Mesenchymal stem cell (in vitro differentiated cells and primary cell): ENCODE results near the gene DPP6.
"Not testable (repeated sequence)": the region's sequence is repeated elsewhere in the genome, so short reads cannot be mapped to it uniquely, and the experiment has no call there.

ENCODE experiments used
- DNase-seq: peaks from one replicate; pipeline ENCODE4 v3.0.0-alpha.2; 2013
- H2AFZ ChIP-seq: one replicate; pipeline ENCODE4 v1.6.1; 2013; ENCODE audit warnings: low read depth, mild to moderate bottlenecking, control low read depth, inconsistent platforms, low read length, moderate library complexity
- H2AK5ac ChIP-seq: 2 replicates; pipeline ENCODE4 v1.6.1; 2013; ENCODE audit warnings: low read length, moderate library complexity, mild to moderate bottlenecking, inconsistent platforms; ENCODE audit not compliant: severe bottlenecking
- H2BK120ac ChIP-seq: one replicate; pipeline ENCODE4 v1.6.1; 2013; ENCODE audit warnings: low read depth, mild to moderate bottlenecking, inconsistent platforms, low read length, moderate library complexity
- H2BK12ac ChIP-seq, 2 experiments: one replicate each; pipeline ENCODE4 v1.6.1; 2013; ENCODE audit warnings: inconsistent platforms in 2 of 2, low read length in 2 of 2, mild to moderate bottlenecking in 2 of 2, moderate library complexity in 2 of 2, control low read depth in 1 of 2
- H2BK15ac ChIP-seq: one replicate; pipeline ENCODE4 v1.6.1; 2013; ENCODE audit warnings: mild to moderate bottlenecking, low read depth, inconsistent platforms; ENCODE audit not compliant: poor library complexity, severe bottlenecking
- H2BK5ac ChIP-seq: 2 replicates; pipeline ENCODE4 v1.6.1; 2013; ENCODE audit warnings: low read depth, mild to moderate bottlenecking, low read length, control low read depth, inconsistent platforms; ENCODE audit not compliant: poor library complexity, severe bottlenecking
- H3K14ac ChIP-seq, 2 experiments: one replicate each; pipeline ENCODE4 v1.6.1; 2013; ENCODE audit warnings: inconsistent platforms in 2 of 2, low read length in 2 of 2, control low read depth in 1 of 2, mild to moderate bottlenecking in 1 of 2, moderate library complexity in 1 of 2
- H3K18ac ChIP-seq, 2 experiments: one replicate each; pipeline ENCODE4 v1.6.1; 2013; ENCODE audit warnings: inconsistent platforms in 2 of 2, low read length in 2 of 2, control low read depth in 1 of 2, low read depth in 1 of 2, mild to moderate bottlenecking in 1 of 2
- H3K23ac ChIP-seq, 2 experiments: one replicate each; pipeline ENCODE4 v1.6.1; 2013; ENCODE audit warnings: inconsistent platforms in 2 of 2, low read length in 2 of 2, mild to moderate bottlenecking in 2 of 2, moderate library complexity in 2 of 2, control low read depth in 1 of 2
- H3K27ac ChIP-seq: 2 replicates; pipeline ENCODE4 v1.5.1; 2013; ENCODE audit warnings: mild to moderate bottlenecking, moderate library complexity, low read length, control low read depth, inconsistent platforms; ENCODE audit not compliant: poor library complexity, severe bottlenecking
- H3K27me3 ChIP-seq, 2 experiments: 2 replicates each; pipeline versions ENCODE4 v1.6.1 to v1.7.0; 2013; ENCODE audit warnings: low read length in 2 of 2, mild to moderate bottlenecking in 2 of 2, moderate library complexity in 2 of 2, control low read depth in 1 of 2, inconsistent platforms in 1 of 2; ENCODE audit not compliant: control insufficient read depth in 1 of 2, insufficient read depth in 1 of 2
- H3K36me3 ChIP-seq, 2 experiments: 2 replicates each; pipeline versions ENCODE4 v1.6.1 to v1.7.0; 2013; ENCODE audit warnings: low read length in 2 of 2, control low read depth in 1 of 2, inconsistent platforms in 1 of 2, low read depth in 1 of 2, mild to moderate bottlenecking in 1 of 2; ENCODE audit not compliant: insufficient read depth in 2 of 2, control insufficient read depth in 1 of 2
- H3K4ac ChIP-seq, 2 experiments: one replicate each; pipeline ENCODE4 v1.6.1; 2013; ENCODE audit warnings: inconsistent platforms in 2 of 2, low read length in 2 of 2, mild to moderate bottlenecking in 2 of 2, moderate library complexity in 2 of 2, control low read depth in 1 of 2, low read depth in 1 of 2
- H3K4me1 ChIP-seq: 2 replicates; pipeline ENCODE4 v1.6.1; 2013; ENCODE audit warnings: low read depth, low read length, control low read depth; ENCODE audit not compliant: control insufficient read depth, insufficient read depth
- H3K4me2 ChIP-seq: 2 replicates; pipeline ENCODE4 v1.6.1; 2013; ENCODE audit warnings: low read length, mild to moderate bottlenecking, inconsistent platforms; ENCODE audit not compliant: poor library complexity, severe bottlenecking
- H3K4me3 ChIP-seq, 2 experiments: 2 replicates each; pipeline versions ENCODE4 v1.5.1 to v1.7.0; 2013; ENCODE audit warnings: low read length in 2 of 2, mild to moderate bottlenecking in 2 of 2, control low read depth in 1 of 2, low read depth in 1 of 2; ENCODE audit not compliant: insufficient read depth in 1 of 2
- H3K79me1 ChIP-seq: replicated peaks from 2 replicates; pipeline ENCODE4 v1.6.1; 2013; ENCODE audit warnings: mild to moderate bottlenecking, control low read depth, low read length, inconsistent platforms; ENCODE audit not compliant: poor library complexity, severe bottlenecking
- H3K9ac ChIP-seq: 2 replicates; pipeline ENCODE4 v1.7.0; 2013; ENCODE audit warnings: mild to moderate bottlenecking, low read length, moderate library complexity
- H3K9me3 ChIP-seq: 2 replicates; pipeline ENCODE4 v1.7.0; 2013; ENCODE audit warnings: mild to moderate bottlenecking, low read length; ENCODE audit not compliant: control insufficient read depth
- H4K8ac ChIP-seq: one replicate; pipeline ENCODE4 v1.6.1; 2013; ENCODE audit warnings: inconsistent platforms, mild to moderate bottlenecking, low read length, moderate library complexity
- H4K91ac ChIP-seq: one replicate; pipeline ENCODE4 v1.6.1; 2013; ENCODE audit warnings: mild to moderate bottlenecking, low read length, inconsistent platforms
- WGBS: methylation state at CpG from one replicate; pipeline ENCODE4 v1.1.7; 2013; ENCODE audit warnings: mixed read lengths; 5-methylcytosine and 5-hydroxymethylcytosine counted together

The DPP6 gene

GRCh38 chr7:154039466-154040165 lies 12.6 kb upstream of the DPP6 start:
- not testable (repeated sequence) for H3K9ac ChIP-seq, H3K23ac ChIP-seq, H2BK12ac ChIP-seq, H2BK15ac ChIP-seq, H3K4me2 ChIP-seq, H3K14ac ChIP-seq, H3K4me1 ChIP-seq, DNase-seq, H4K91ac ChIP-seq, H3K18ac ChIP-seq, H3K4me3 ChIP-seq, H3K9me3 ChIP-seq, H3K4ac ChIP-seq, H2AFZ ChIP-seq, H4K8ac ChIP-seq, H2BK5ac ChIP-seq, H3K36me3 ChIP-seq, H2BK120ac ChIP-seq, H3K27me3 ChIP-seq, H3K79me1 ChIP-seq, H2AK5ac ChIP-seq, H3K27ac ChIP-seq
- WGBS: no CpG with 5 or more reads among the region's 13 CpGs

- H3K4me3 ChIP-seq, H3K4me2 ChIP-seq, H3K36me3 ChIP-seq, H3K4me1 ChIP-seq, DNase-seq, H2BK12ac ChIP-seq, H3K9me3 ChIP-seq, H2BK5ac ChIP-seq, H3K4ac ChIP-seq, H3K14ac ChIP-seq, H3K23ac ChIP-seq, H2AK5ac ChIP-seq, H4K8ac ChIP-seq, H3K9ac ChIP-seq, H2AFZ ChIP-seq, H3K27ac ChIP-seq, H2BK15ac ChIP-seq, H2BK120ac ChIP-seq, H3K18ac ChIP-seq, H4K91ac ChIP-seq, H3K27me3 ChIP-seq, H3K79me1 ChIP-seq: not testable (repeated sequence)
- WGBS: no CpG with 5 or more reads among the region's 5 CpGs
These were observed 1.8 kb upstream of the DPP6 start for GRCh38 chr7:154050394-154050793.

- not testable (repeated sequence) for H3K79me1 ChIP-seq, H3K9me3 ChIP-seq, H3K9ac ChIP-seq, H4K8ac ChIP-seq, DNase-seq, H3K4me3 ChIP-seq, H3K27ac ChIP-seq, H4K91ac ChIP-seq, H3K4me2 ChIP-seq, H2BK120ac ChIP-seq, H3K27me3 ChIP-seq, H2AFZ ChIP-seq, H3K18ac ChIP-seq, H3K4me1 ChIP-seq, H2AK5ac ChIP-seq, H3K4ac ChIP-seq, H2BK12ac ChIP-seq, H3K14ac ChIP-seq, H2BK15ac ChIP-seq, H3K23ac ChIP-seq, H3K36me3 ChIP-seq, H2BK5ac ChIP-seq
- WGBS: 0% methylated on average over 3 of the region's 42 CpGs
These were observed 1.1 kb upstream of the DPP6 start for GRCh38 chr7:154051006-154051642.

- not testable (repeated sequence) for H2BK15ac ChIP-seq, H3K4me1 ChIP-seq, H3K4ac ChIP-seq, H2AFZ ChIP-seq, H3K14ac ChIP-seq, H2BK5ac ChIP-seq, H3K27me3 ChIP-seq, H3K23ac ChIP-seq, H3K18ac ChIP-seq, H3K36me3 ChIP-seq, H2BK12ac ChIP-seq, H3K9ac ChIP-seq, H2AK5ac ChIP-seq, H3K4me3 ChIP-seq, H3K9me3 ChIP-seq, H4K91ac ChIP-seq, H2BK120ac ChIP-seq, DNase-seq, H4K8ac ChIP-seq, H3K27ac ChIP-seq, H3K79me1 ChIP-seq, H3K4me2 ChIP-seq
- WGBS: 2% methylated on average over 31 of the region's 83 CpGs
These were observed 493 bp downstream of the DPP6 start for GRCh38 chr7:154052530-154053252.
